Subcutaneous abdominal adipose tissue (tissue), 5 donors: ENCODE data around the gene ZNF710.
A peak's percentile ranks its signal among the peaks of the same experiment; 100 is the strongest.

ENCODE experiments used
- H3K27ac ChIP-seq: one replicate; pipeline ENCODE4 v1.7.0; 2013; ENCODE audit warnings: low read depth, mild to moderate bottlenecking, inconsistent platforms, low read length, moderate library complexity
- H3K27me3 ChIP-seq, 5 donors: one replicate each; pipeline ENCODE4 v1.7.0; 2013; ENCODE audit warnings: low read length in 5 of 5, inconsistent platforms in 1 of 5; ENCODE audit not compliant: control insufficient read depth in 5 of 5, insufficient read depth in 4 of 5
- H3K36me3 ChIP-seq, 5 donors: one replicate each; pipeline ENCODE4 v1.7.0; 2013; ENCODE audit warnings: low read length in 5 of 5; ENCODE audit not compliant: control insufficient read depth in 5 of 5, insufficient read depth in 5 of 5
- H3K4me1 ChIP-seq, 5 donors: one replicate each; pipeline ENCODE4 v1.7.0; 2013; ENCODE audit warnings: low read length in 5 of 5, mild to moderate bottlenecking in 3 of 5, moderate library complexity in 1 of 5; ENCODE audit not compliant: control insufficient read depth in 5 of 5, insufficient read depth in 5 of 5
- H3K4me3 ChIP-seq, 5 donors: one replicate each; pipeline ENCODE4 v1.7.0; 2013; ENCODE audit warnings: low read length in 5 of 5, low read depth in 1 of 5
- H3K9ac ChIP-seq, 5 donors: one replicate each; pipeline ENCODE4 v1.7.0; 2013; ENCODE audit warnings: low read length in 5 of 5, mild to moderate bottlenecking in 4 of 5, moderate library complexity in 3 of 5
- H3K9me3 ChIP-seq, 5 donors: one replicate each; pipeline ENCODE4 v1.7.0; 2013; ENCODE audit warnings: low read length in 5 of 5; ENCODE audit not compliant: control insufficient read depth in 5 of 5
- donor health status: healthy.
- donor health status: healthy.
- donor health status: healthy.
- donor health status: healthy.
- donor health status: healthy.

The ZNF710 gene

GRCh38 chr15:90025489-90026033 lies 24.4 kb downstream of the ZNF710 start:
- Histone ChIP-seq H3K27ac (no peak overlapping the region), H3K4me3 (no peak overlapping the region), H3K36me3 (no peaks in the 10 kb centered on the region), H3K4me1 (peaks cover 0 to 19% (median 5%) of the 10 kb centered on the region in 5 donors), H3K27me3 (no peaks in the 10 kb centered on the region), H3K9me3 (no peaks in the 10 kb centered on the region), H3K9ac (no peak overlapping the region)

- peaks cover 5 to 28% (median 24%) of the 10 kb centered on the region in 5 donors for H3K4me1 ChIP-seq
- H3K27ac ChIP-seq, result no peak overlapping the region
- H3K36me3 ChIP-seq, result no peaks in the 10 kb centered on the region
- no peak overlapping the region for H3K9ac ChIP-seq
- H3K4me3 ChIP-seq, result no peak overlapping the region
- H3K9me3 ChIP-seq, result no peaks in the 10 kb centered on the region
- no peaks in the 10 kb centered on the region for H3K27me3 ChIP-seq
These were observed 27.3 kb downstream of the ZNF710 start for GRCh38 chr15:90028376-90028944.

GRCh38 chr15:90029024-90029423 lies 27.9 kb downstream of the ZNF710 start:
- no peak overlapping the region for H3K9ac ChIP-seq

GRCh38 chr15:90030376-90030775 lies 29.3 kb downstream of the ZNF710 start:
- H3K36me3 ChIP-seq, result no peaks in the 10 kb centered on the region
- no peak overlapping the region for H3K9ac ChIP-seq
- H3K4me3 ChIP-seq, result no peak overlapping the region
- H3K9me3 ChIP-seq, result no peaks in the 10 kb centered on the region
- peaks cover 10 to 47% (median 43%) of the 10 kb centered on the region in 5 donors for H3K4me1 ChIP-seq
- H3K27me3 ChIP-seq, result no peaks in the 10 kb centered on the region
- no peak overlapping the region for H3K27ac ChIP-seq

More at GRCh38 chr15:90029024-90029423, 27.9 kb downstream of the ZNF710 start:
- no peaks in the 10 kb centered on the region for H3K27me3 ChIP-seq
- H3K27ac ChIP-seq, result no peak overlapping the region
- no peak overlapping the region for H3K4me3 ChIP-seq
- H3K4me1 ChIP-seq, result peaks cover 7 to 33% (median 29%) of the 10 kb centered on the region in 5 donors
- H3K36me3 ChIP-seq, result no peaks in the 10 kb centered on the region
- H3K9me3 ChIP-seq, result no peaks in the 10 kb centered on the region

- peaks cover 10 to 54% (median 49%) of the 10 kb centered on the region in 5 donors for H3K4me1 ChIP-seq
- peak overlapping the region in 3 of 5 donors; percentile 12 to 35 (median 24) for H3K4me3 ChIP-seq
- no peaks in the 10 kb centered on the region for H3K9me3 ChIP-seq
- H3K27me3 ChIP-seq, result no peaks in the 10 kb centered on the region
- no peak overlapping the region for H3K9ac ChIP-seq
- no peak overlapping the region for H3K27ac ChIP-seq
- H3K36me3 ChIP-seq, result no peaks in the 10 kb centered on the region
These were observed 30.2 kb downstream of the ZNF710 start for GRCh38 chr15:90031231-90031791.

GRCh38 chr15:90033006-90033405 lies 31.9 kb downstream of the ZNF710 start:
- H3K27ac ChIP-seq, result no peak overlapping the region
- no peak overlapping the region for H3K9ac ChIP-seq
- H3K27me3 ChIP-seq, result peaks cover 0 to 2% (median 0%) of the 10 kb centered on the region in 5 donors
- no peaks in the 10 kb centered on the region for H3K9me3 ChIP-seq
- peaks cover 15 to 71% (median 66%) of the 10 kb centered on the region in 5 donors for H3K4me1 ChIP-seq
- H3K36me3 ChIP-seq, result no peaks in the 10 kb centered on the region
- H3K4me3 ChIP-seq, result no peak overlapping the region

- Histone ChIP-seq H3K27ac (peak overlapping the region; percentile 41), H3K4me1 (peaks cover 15 to 75% (median 69%) of the 10 kb centered on the region in 5 donors)
These were observed 32.3 kb downstream of the ZNF710 start for GRCh38 chr15:90033448-90033847.

GRCh38 chr15:90035095-90035839 lies 34.1 kb downstream of the ZNF710 start:
- Histone ChIP-seq H3K9ac (peak overlapping the region in 1 of 5 donors; percentile 39), H3K9me3 (no peaks in the 10 kb centered on the region), H3K27ac (peak overlapping the region; percentile 54), H3K4me1 (peaks cover 15 to 76% (median 71%) of the 10 kb centered on the region in 5 donors), H3K27me3 (peaks cover 0 to 2% (median 0%) of the 10 kb centered on the region in 5 donors), H3K36me3 (no peaks in the 10 kb centered on the region), H3K4me3 (peak overlapping the region in 1 of 5 donors; percentile 27)

More at GRCh38 chr15:90033448-90033847, 32.3 kb downstream of the ZNF710 start:
- Histone ChIP-seq H3K27me3 (peaks cover 0 to 2% (median 0%) of the 10 kb centered on the region in 5 donors), H3K9ac (no peak overlapping the region), H3K36me3 (no peaks in the 10 kb centered on the region), H3K9me3 (no peaks in the 10 kb centered on the region), H3K4me3 (no peak overlapping the region)

GRCh38 chr15:90035840-90036230 lies 34.7 kb downstream of the ZNF710 start:
- no peak overlapping the region for H3K4me3 ChIP-seq
- peaks cover 0 to 2% (median 0%) of the 10 kb centered on the region in 5 donors for H3K27me3 ChIP-seq
- H3K36me3 ChIP-seq, result no peaks in the 10 kb centered on the region
- peaks cover 15 to 75% (median 69%) of the 10 kb centered on the region in 5 donors for H3K4me1 ChIP-seq
- no peaks in the 10 kb centered on the region for H3K9me3 ChIP-seq
- peak overlapping the region in 1 of 5 donors; percentile 39 for H3K9ac ChIP-seq
- H3K27ac ChIP-seq, result peak overlapping the region; percentile 54

- H3K9ac ChIP-seq, result no peak overlapping the region
- H3K27ac ChIP-seq, result no peak overlapping the region
- no peaks in the 10 kb centered on the region for H3K36me3 ChIP-seq
- H3K27me3 ChIP-seq, result peaks cover 0 to 2% (median 0%) of the 10 kb centered on the region in 5 donors
- H3K4me3 ChIP-seq, result no peak overlapping the region
- H3K4me1 ChIP-seq, result peaks cover 12 to 71% (median 64%) of the 10 kb centered on the region in 5 donors
- H3K9me3 ChIP-seq, result no peaks in the 10 kb centered on the region
These were observed 35.2 kb downstream of the ZNF710 start for GRCh38 chr15:90036343-90036742.
